GM18519 (cell line): Measurements from ENCODE around the gene TMEM30A.

Experiments
- ATAC-seq: cut with Tn5 transposase; IDR thresholded peaks from one replicate; pipeline ENCODE4 v1.9.1; 2021; ENCODE audit warnings: mild to moderate bottlenecking, moderate library complexity; ENCODE audit not compliant: unreplicated experiment, low FRiP score

The TMEM30A gene

DNA sequence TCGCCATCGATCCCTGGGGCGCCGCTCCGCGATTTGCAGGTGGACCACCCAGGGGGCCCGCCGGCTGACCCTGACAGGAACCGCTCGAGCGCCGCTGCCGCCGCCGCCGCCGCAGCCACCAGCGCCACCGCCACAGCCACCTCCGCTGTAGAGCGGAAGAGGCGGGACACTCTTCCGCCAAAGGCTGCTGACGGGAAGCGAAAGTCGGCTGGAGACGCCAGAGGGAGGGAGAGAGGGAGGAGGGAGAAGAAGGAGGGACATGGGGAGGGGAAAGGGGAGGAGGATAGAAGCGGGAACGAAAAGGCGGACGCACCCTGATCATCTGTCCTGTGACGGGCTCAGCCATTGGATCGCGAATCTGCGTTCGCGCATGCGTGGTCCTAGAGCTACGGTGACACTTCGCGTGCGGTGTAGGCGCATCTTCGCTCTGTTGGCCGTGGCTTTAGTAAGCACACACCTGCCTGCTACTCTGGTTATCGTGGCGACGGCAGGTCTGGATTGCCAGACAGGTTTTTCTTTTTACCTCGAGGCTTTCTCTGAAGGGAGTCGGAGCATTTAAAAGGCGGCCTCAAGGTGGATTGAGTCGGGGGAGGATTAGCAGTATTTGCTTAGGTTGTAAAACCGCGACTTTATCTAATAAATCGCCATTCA is at the start of gene TMEM30A:
Gene TMEM30A, minus strand, starts transcription at position 161 of the 651 bp plus-strand sequence. Its CDS starts 154 bp downstream, at position 7.
- peak; percentile 88 for ATAC-seq

DNA sequence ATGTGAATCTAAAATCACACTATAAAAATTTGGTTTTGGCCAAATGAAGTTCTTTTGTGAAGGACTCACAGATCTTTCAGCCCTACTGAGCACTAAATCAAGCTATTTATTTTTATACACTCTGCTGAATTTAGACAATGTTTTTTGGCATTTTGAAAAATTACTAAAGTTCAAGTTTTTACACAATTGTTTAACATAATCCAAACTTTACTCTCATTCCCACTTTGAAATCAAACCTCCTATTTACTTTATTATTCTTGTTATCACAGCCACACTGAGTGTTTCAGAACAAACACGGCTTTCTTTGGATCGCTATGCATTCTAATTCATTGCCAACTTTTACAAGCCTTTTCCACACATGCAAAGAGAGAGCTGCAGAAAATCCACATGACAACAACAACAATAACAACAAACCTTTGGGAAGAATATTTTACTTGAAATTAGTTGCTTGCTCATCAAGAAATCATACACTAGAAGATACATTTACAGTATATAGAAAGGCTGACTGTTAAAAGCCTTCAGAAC is 49.1 kb upstream of the TMEM30A start:
- ATAC-seq: no peak

DNA sequence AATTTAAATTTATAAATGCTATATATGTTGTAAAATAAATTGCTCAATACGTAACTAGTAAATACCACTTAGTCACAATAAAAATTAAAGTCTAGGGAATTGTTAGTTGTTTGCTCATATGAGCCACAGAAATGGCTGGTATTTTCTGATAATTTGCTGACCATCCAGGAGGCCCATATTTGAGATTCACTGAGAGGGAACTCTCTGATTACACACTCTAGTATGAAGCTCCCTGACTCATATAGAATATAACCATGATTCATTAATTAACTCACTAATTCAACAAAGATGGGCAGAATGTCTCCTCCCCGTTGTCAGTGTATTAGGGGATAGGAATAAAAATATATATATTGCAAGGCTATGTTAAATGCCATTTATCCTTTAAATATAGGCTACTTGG is 46.6 kb upstream of the TMEM30A start:
- ATAC-seq: no peak

DNA sequence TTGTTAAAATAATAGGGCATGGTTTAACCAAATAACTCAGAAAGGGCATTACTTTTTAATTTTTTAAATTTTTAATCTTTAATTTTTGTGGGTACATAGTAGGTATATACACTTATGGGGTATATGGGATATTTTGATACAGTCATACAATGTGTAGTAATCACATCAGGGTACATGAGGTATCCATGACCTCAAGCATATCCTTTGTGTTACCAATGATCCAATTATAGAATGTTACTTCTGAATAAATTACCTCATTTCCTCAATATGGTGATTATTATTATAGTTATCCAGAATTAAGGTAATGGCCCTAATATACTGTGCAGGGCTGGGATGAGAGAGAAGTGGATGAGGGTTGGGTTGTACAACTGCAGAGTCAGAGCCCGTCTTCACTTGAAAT is 45.1 kb upstream of the TMEM30A start:
- no peak for ATAC-seq

DNA sequence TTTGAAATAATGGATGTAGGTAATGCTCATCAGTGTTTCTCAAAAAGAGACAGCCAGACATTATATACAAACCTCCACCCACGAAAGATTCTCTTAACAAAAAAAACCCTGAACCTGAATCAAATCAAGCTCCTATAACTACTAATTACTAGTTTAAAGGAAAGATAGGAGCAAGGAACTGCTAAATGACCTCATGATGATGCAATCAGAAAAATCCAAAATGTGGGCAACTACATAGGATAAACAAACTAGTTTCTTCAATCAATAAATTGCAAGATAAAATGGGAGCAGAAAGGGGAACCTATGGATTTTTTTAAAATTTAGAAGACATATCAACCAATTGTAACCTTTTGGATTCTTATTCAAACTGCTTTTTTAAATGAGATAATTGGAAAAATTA is 43.2 kb upstream of the TMEM30A start:
- no peak for ATAC-seq

DNA sequence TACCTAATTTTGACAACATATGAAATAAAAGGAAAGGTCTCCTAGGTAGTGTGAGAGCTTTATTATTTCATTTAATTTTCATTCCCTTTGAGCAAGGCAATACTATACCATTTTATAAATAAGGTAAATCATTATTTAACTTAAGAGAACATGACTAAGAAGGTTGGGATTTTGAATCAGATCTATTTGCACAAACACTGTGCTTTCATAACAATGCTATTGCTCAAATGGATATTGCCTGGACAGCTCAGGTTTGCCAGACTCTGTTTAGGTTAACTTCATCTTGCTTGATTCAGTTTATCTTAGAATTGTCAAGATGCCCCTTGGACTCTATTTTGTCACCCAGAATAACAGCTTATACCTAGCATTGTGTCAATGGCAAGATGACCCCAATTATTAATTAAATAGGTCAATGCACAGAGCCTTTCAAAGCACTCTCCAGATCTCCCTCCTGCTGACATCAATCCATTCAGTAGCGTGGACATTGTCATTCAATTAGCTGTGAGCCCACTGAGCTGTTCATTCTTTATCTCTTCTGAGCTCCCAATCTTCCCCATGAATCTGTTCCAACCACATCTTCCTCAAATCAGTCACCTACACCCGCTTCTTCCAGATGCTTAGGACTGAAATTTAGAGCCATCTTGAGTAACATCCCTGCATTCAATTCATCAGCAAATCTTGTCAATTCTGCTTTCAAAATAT is 42.1 kb upstream of the TMEM30A start:
- ATAC-seq: no peak

DNA sequence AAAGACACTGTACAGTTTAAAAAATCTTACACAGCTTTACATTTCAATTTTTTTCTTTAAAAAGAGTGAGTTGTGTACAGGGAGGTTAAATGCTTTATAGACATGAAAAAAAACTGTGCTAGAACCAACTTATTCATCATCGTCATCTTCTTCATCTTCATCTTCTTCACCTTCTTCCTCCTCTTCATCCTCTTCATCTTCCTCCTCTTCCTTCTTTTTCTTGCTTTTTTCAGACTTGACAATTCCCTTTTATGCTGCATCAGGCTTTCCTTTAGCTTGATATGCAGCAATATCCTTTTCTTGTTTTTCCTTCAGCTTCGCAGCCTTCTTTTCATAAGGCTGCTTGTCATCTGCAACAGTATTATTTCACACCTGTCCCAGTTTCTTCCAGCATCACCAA is 34.3 kb upstream of the TMEM30A start:
- ATAC-seq: no peak

DNA sequence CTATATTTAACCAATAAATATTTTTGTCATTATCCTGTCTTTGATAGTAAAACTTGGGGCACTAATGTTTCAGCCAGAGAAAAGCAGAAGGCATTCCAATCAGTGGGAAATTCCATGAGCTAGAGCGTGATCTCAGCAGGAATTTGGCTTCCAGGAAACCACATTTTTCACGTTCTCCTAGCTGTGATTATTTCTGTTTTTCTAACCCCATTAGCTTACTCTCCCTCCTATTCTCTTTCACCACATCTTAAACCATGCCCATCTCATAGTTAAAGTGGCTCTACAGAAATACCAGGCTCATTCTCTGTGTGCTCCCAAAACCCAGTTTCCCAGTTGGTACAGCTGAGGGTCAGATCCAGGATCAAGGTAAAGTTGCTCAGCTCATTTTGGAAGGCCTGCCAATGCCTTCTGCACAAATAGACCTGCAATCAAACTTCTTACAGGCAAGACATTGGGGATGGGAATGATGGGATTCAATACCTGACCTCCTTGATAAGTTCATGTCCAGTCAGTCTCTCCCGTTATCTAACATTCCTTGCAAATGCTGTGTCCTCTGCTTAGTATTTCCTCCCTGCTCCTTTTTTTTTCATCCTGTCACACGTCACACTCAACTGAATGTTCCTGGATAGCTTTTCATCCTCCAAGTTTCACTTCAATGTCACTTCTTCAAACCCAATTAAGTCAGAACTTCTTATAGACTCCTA is 33.1 kb upstream of the TMEM30A start:
- no peak for ATAC-seq

DNA sequence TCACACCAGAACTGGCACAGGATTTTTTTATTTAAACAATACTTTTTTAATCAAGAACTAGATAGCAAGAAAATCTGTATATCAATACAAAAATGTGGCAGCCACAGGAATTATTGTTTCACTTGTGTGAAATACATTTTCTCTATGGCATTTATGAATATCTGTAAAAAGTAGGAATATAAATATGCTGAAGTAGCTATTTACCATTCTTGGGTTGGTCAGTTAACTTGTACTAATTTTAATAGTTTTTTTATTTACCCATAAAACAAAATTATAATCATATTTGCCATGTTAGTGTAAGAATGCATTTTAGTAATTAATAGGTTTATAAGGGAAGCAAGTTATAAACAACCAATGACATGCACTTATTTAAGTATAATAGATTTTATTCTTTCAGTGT is 31.4 kb upstream of the TMEM30A start:
- ATAC-seq: no peak

DNA sequence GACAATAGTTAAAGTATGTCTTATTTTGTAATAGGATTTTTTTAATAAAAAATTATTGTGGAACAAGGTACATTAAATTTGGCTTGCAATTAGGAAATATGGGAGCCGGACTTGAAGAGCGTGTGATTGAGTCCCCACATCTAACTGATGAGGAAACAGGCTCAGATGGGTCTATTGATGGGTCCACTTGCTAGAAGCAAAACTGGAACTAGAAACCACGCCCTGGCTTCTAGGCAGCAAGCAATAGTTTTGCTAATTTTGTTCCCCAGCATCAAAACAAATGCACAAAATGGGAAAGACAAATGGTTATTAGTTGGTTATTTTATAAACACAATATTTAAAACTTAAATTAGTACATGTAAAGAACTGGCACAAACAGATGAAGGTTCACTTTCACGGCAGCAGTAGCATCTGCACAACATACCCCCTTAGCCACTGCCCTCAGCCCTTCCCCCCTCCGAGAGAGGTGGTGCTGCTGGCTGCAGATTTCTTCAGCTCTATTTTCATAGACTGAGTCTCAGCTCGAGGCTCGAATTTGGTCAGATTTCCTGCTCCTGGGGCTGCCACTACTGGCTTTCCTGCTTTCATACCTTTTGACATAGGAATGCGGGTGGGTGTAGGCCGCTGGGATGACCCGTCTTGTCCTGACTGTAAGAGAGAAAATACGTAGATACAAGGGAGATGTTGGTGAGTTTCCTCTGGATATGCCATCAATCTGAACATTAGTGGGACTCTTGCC is 23.8 kb upstream of the TMEM30A start:
- no peak for ATAC-seq

DNA sequence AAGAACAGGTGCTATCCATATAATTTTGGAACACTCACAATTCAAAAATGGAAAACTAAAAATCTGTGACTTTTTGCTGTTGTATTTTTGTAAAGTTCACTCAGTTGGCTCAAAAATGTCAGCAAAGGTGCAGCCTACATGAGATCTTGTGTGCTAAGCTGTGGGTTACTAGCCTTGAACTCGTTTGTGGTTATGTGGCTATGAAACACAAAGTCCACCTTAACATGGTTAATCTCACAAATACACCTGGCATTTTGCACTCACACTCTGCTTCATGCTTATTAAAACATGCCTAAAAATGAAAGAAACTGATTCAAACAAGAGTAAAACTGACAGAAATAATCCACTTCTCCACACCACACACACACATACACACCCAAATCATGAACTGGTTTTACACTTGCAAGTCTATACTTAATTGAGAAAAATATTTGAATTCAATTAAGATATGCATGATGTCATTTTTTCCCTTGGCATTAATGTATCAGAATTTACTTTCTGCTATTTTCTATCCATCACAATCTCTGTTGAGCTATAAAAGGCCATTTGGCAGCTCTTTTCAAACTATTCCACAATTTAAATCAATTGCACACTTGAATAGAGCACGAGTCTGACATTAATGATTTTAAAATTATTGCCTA is 22.9 kb upstream of the TMEM30A start:
- no peak for ATAC-seq

DNA sequence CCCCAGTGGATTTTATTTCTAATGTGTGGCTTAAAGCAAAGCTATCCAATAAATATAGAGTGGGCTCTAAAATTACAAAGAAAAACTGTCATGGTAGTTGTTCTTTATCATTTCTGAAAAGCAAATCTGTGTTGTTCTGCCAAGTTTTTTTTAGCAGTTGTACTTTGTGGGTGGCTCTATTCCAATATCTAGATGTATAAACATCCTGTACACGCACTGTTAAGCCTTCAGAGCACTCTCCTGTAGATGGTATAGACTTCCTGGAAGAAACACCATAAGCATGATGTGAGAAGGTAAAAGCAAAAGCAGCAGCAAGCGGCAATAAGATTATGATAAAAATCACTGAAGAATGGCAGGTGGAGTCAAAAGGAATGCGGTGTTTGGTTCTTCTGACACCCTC is 21.5 kb upstream of the TMEM30A start:
- ATAC-seq: no peak

DNA sequence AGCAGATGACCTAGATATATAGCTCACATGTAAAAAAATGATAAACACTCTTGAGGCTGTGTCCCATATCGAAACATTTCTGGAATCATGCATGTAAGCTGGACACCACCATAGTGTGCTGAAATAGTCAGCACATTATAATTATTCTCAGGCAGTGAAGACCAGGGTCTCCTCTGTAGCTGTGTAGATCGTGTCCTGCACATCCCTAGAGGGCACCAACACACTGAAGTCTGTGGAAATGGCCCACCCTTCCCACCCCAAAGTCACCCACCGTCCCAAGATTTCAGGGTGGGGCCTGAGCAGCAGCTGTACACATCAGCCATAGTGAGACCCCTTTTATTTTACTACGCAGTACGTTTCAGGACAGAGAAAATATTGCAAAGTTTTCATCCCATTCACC is 21.0 kb upstream of the TMEM30A start:
- ATAC-seq: no peak

DNA sequence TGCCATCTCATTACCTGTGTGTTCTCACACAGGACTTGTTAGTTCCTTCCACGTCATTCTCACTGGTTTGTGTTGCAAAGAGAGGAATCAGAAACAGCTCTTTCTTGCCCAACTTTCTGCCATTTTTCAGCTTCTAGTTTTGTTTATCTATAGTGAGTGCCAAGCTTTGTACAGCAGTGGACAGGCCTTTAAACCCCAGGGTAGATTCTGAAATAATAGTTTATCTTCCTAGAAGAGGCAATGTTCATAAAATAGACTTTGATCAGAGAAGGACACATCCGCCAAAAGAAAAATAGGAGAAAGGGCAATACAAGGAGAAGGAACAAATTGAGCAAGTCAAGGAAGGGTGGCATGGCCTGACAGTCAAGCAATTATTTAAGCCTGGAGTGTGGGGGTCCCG is 17.7 kb upstream of the TMEM30A start:
- ATAC-seq: no peak

DNA sequence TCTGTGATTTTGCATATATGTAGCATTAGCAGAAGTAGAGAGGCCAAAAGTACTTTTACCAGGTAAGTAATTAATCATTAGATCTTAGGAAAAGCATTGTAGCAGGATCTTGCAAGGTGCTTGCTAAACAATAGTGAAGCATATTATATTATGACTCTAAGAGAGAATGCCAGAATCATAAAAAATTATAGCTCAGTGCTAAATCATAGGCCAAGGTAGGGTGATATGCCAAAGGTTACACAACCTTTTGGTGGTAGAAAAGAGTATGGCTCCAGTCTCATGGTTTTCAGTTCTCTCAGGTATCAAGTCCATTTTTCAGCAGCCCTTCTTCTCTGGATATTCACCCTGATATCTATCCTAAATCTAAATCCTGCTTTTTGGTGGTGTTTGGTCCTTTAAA is 16.9 kb upstream of the TMEM30A start:
- no peak for ATAC-seq

DNA sequence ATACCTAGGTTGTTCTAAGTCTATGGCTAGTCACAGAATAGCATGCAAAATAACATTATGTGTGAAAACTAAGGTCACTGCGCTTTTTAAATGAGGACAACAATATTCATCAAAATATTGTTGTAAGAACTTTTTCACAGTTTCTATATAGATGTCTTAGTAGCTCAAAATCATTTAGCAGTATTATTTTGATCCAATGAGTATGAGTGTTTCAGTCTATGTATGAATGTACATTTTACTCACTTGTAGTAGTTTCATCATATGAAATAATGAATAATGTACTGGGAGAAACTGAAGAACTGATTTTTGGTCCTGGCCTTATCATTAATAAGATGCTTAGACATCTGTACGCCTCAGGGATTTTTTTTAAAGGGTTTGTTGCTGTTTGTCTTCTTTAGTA is 16.5 kb upstream of the TMEM30A start:
- no peak for ATAC-seq

DNA sequence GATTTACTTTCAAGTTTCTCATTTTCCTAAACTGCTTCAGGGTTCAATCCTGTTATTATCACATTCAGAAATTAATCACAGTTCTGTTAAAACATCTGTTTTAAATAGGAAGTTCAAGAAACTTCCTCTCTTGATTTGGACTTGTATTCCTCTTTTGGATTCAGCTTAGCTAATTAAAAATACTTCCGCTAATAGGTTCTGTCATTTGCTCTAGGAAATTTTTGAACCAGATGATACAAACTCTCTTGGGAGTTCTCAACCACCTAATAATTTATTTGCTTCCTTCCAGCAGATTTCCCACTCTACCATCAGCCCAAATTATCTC is 15.9 kb upstream of the TMEM30A start:
- no peak for ATAC-seq

DNA sequence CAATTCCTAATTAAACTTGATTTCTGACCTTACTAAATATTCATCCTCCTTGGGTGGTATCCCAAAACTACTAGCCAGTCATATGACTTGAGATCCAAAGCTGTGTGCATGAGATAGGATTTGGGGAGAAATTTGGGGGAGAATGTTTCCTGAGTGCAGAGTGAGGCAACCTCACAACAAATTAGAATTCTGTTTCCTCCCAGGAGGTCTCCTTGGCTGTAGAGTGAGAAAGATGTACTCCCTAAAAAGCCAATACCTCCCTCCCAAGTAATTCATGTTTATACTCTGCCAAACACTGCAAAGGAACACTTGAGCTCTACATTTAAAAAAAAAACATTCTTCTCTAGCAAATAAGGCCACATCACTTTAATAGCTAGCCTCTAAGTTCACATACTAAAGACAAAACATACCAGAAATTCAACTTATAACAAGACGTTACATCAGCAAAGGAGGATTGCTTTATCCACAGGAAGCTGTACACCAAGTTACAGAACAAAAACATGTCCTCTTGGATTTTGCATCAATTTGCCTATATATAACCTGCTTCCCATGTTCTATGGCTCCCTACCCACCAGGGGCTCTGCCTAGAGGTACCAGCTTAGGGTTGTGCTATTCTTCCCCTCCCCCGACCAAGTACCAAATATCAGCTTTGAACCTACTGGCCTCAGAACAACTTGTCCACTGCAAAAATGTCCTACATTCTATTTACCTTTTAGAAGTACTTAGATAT is 15.4 kb upstream of the TMEM30A start:
- ATAC-seq: no peak

DNA sequence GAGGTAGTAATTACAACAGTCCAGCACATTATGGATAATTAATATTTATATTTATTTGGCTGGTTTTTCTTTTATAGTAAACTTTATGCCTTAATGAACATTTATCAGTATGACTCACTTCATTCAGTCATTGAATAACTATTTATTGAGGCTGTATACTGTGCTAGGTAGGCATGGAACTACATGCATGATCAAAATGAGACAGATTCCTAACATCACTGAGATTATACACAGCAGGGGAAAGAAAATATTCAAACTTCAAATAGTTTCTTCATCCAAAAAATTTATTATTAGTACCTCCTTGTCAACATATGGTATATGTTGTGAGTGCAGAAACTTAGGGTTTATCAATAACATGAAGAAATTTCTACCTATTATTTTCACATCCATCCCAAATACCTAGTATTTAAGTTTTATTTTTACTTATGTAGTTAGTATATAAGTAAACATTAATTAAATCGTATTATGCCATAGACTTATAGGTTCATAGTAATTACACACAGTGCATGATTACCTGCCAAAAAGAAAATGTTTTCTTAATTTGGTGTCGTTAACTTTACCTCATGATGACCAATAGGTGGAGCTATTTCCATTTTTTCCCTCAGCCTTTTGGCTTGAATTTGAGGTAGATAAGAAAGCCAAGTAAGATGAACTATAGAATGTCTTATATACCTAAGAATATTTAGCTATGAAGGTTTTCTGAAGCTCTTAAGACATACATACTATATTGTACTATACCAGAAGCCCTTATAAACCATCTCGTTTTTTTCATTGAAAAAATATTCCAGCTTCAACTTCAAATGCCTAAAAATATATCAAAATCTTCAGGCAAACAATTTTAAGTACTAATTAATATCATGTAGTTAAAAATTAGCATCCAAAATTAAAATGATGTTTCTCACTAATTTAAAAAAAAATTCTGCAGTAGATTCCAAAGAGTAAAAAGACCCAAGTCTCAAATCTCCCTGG is 12.5 kb upstream of the TMEM30A start:
- peak; percentile 69 for ATAC-seq
